Keratinocyte (primary cell): ENCODE results near the gene PRR36.

Source experiments
- CTCF ChIP-seq, 3 experiments: IDR thresholded peaks in 1 of 3; conservative IDR thresholded peaks in 1 of 3; optimal IDR thresholded peaks in 1 of 3; 2 replicates in 2 of 3; 3 replicates in 1 of 3; pipeline versions ENCODE3 to v1.5.1; 2011; ENCODE audit warnings: low read length in 3 of 3, mild to moderate bottlenecking in 3 of 3, moderate library complexity in 2 of 3, control low read depth in 1 of 3, inconsistent platforms in 1 of 3; ENCODE audit not compliant: insufficient read depth in 2 of 3; ENCODE audit errors: extremely low read depth in 1 of 3
- EZH2 ChIP-seq: IDR thresholded peaks from one replicate; pipeline ENCODE4 v1.6.1; 2012; ENCODE audit warnings: inconsistent platforms, mild to moderate bottlenecking, low read length, moderate library complexity

DNA sequence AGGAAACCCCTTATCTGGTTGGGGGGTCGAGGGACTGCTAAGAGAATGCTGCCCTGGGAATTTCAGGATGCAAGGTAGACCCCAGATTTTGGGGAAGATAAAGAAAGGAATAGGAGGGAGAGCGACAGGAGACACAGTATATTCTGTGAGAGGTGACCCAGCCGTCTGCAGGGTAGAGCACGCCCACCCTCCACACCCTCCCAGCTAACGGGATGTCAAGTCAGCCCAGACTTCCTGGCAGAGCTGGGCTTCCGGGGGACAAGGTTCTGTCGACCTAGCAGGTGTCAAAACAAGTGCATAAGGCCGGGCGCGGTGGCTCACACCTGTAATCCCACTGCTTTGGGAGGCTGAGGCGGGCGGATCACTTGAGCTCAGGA lies 695 bp upstream of the PRR36 start:
- no peak for TF ChIP-seq CTCF (optimal IDR thresholded peaks at IDR 0.05 in 1 of 3, IDR thresholded peaks at IDR 0.05 in 1 of 3, conservative IDR thresholded peaks at IDR 0.05 in 1 of 3; ENCODE audit: extremely low read depth in 1 of 3, insufficient read depth in 2 of 3, low read length in 3 of 3)
- no peak for TF ChIP-seq EZH2
